Measurements from ENCODE around the gene SP3. TPM values are rescaled to one million over a fixed set of nuclear protein-coding genes. Genes with fewer than 3 reads are reported as not detected.
"Not testable (repeated sequence)": the region's sequence is repeated elsewhere in the genome, so short reads cannot be mapped to it uniquely, and the experiment has no call there.

Gene SP3
- total RNA-seq, 1 donor from 2014 or later = 79.9 TPM

GRCh38 chr2:173896755-173897154 is 68.4 kb downstream of the SP3 start:
- no peak for DNase-seq
- H3K27me3 Mint-ChIP-seq (ENCODE audit: unreplicated experiment) = peaks cover 5% of the 10 kb centered on the region
- no peaks in the 10 kb centered on the region for H3K4me1 Mint-ChIP-seq (ENCODE audit: low read depth, unreplicated experiment)
- TF ChIP-seq, protein P1, sequence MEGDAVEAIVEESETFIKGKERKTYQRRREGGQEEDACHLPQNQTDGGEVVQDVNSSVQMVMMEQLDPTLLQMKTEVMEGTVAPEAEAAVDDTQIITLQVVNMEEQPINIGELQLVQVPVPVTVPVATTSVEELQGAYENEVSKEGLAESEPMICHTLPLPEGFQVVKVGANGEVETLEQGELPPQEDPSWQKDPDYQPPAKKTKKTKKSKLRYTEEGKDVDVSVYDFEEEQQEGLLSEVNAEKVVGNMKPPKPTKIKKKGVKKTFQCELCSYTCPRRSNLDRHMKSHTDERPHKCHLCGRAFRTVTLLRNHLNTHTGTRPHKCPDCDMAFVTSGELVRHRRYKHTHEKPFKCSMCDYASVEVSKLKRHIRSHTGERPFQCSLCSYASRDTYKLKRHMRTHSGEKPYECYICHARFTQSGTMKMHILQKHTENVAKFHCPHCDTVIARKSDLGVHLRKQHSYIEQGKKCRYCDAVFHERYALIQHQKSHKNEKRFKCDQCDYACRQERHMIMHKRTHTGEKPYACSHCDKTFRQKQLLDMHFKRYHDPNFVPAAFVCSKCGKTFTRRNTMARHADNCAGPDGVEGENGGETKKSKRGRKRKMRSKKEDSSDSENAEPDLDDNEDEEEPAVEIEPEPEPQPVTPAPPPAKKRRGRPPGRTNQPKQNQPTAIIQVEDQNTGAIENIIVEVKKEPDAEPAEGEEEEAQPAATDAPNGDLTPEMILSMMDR (IDR thresholded peaks at IDR 0.05; ENCODE audit: partially characterized antibody, unreplicated experiment) = no peak
- H3K36me3 Mint-ChIP-seq (ENCODE audit: unreplicated experiment) = no peaks in the 10 kb centered on the region
- H3K27ac Mint-ChIP-seq (ENCODE audit: unreplicated experiment) = no peak overlapping the region
- peaks cover 2% of the 10 kb centered on the region for H3K9me3 Mint-ChIP-seq (ENCODE audit: unreplicated experiment)
- no peak overlapping the region for H3K4me3 Mint-ChIP-seq (ENCODE audit: unreplicated experiment)

- H3K4me3 Mint-ChIP-seq (ENCODE audit: unreplicated experiment) = no peak overlapping the region
- peaks cover 7% of the 10 kb centered on the region for H3K9me3 Mint-ChIP-seq (ENCODE audit: unreplicated experiment)
- DNase-seq = no peak
- no peak overlapping the region for H3K27ac Mint-ChIP-seq (ENCODE audit: unreplicated experiment)
- peaks cover 3% of the 10 kb centered on the region for H3K27me3 Mint-ChIP-seq (ENCODE audit: unreplicated experiment)
- peaks cover 27% of the 10 kb centered on the region for H3K36me3 Mint-ChIP-seq (ENCODE audit: unreplicated experiment)
- TF ChIP-seq, protein P1 (IDR thresholded peaks at IDR 0.05; ENCODE audit: partially characterized antibody, unreplicated experiment) = no peak
- no peaks in the 10 kb centered on the region for H3K4me1 Mint-ChIP-seq (ENCODE audit: low read depth, unreplicated experiment)
These were observed 72.8 kb downstream of the SP3 start for GRCh38 chr2:173892341-173892740.

DNA sequence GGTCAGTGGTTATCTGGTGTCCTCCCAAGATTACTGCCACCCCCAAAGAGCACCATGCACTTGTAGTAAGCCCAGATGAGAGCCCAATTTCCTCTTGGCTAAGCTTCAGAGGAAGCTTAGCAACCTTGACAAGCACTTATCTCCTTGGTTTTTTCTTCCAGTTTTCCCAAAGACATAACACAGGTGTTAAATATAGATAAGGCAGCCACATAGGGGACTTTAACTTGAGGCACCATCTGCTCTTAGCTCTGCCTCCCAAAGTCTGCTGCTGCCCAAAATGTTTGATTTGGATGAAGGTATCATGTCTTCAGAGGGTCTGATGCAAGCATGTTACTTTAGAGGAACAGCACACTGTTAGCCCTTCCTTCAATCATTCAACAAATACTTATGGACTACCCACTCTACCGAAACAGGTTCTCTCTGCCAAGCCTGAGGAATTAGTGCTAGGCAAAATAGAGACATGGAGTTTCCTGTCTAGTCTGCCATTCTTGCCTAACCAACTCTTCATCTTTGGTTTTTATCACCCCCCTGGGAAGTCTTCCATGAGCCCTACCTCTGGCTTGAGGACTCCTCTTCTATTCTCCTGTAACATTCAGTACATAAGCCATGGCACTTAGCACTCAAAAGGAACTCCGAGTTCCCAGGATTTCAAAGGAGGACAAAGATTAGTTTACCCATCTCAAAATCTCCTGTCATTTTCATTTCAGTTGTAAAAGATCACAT is 73.7 kb downstream of the SP3 start:
- Mint-ChIP-seq H3K27ac (ENCODE audit: unreplicated experiment) (no peak overlapping the region), H3K4me1 (ENCODE audit: low read depth, unreplicated experiment) (no peaks in the 10 kb centered on the region), H3K9me3 (ENCODE audit: unreplicated experiment) (peaks cover 7% of the 10 kb centered on the region), H3K4me3 (ENCODE audit: unreplicated experiment) (no peak overlapping the region), H3K27me3 (ENCODE audit: unreplicated experiment) (no peaks in the 10 kb centered on the region), H3K36me3 (ENCODE audit: unreplicated experiment) (peaks cover 27% of the 10 kb centered on the region)
- TF ChIP-seq, protein P1 (IDR thresholded peaks at IDR 0.05; ENCODE audit: partially characterized antibody, unreplicated experiment) = no peak
- DNase-seq = no peak

- H3K27me3 Mint-ChIP-seq (ENCODE audit: unreplicated experiment); DNase-seq; H3K9me3 Mint-ChIP-seq (ENCODE audit: unreplicated experiment); H3K27ac Mint-ChIP-seq (ENCODE audit: unreplicated experiment); H3K4me1 Mint-ChIP-seq (ENCODE audit: low read depth, unreplicated experiment); H3K4me3 Mint-ChIP-seq (ENCODE audit: unreplicated experiment): not testable (repeated sequence)
- H3K36me3 Mint-ChIP-seq (ENCODE audit: unreplicated experiment) = peaks cover 27% of the 10 kb centered on the region
These were observed 75.7 kb downstream of the SP3 start for GRCh38 chr2:173889464-173889863.

DNA sequence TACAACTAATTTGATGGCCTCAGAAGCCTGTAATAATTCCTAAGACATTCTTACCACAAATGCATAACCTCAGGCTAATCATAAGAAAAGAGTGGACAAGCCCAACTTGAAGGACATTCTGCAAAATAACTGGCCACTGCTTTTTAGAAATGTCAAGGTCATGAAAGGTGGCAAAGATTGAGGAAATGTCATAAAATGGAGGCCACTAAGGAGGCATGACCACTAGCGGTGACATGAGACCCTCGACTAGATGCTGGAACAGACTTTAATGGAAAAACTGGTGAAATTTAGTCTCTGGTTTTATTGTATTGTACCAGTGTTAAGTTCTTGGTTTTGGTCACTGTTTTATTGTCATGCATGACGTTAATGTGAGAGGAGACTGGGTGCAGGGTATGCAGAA is 78.6 kb downstream of the SP3 start:
- Mint-ChIP-seq H3K9me3 (ENCODE audit: unreplicated experiment) (peaks cover 7% of the 10 kb centered on the region), H3K4me3 (ENCODE audit: unreplicated experiment) (no peak overlapping the region), H3K36me3 (ENCODE audit: unreplicated experiment) (peaks cover 27% of the 10 kb centered on the region), H3K27me3 (ENCODE audit: unreplicated experiment) (no peaks in the 10 kb centered on the region), H3K4me1 (ENCODE audit: low read depth, unreplicated experiment) (peaks cover 3% of the 10 kb centered on the region), H3K27ac (ENCODE audit: unreplicated experiment) (no peak overlapping the region)
- TF ChIP-seq, protein P1 (IDR thresholded peaks at IDR 0.05; ENCODE audit: partially characterized antibody, unreplicated experiment) = no peak
- DNase-seq = no peak
